HG02884 (cell line): ENCODE results near the gene EDNRB.
"Not testable (repeated sequence)": the region's sequence is repeated elsewhere in the genome, so short reads cannot be mapped to it uniquely, and the experiment has no call there.

Source experiments
- ATAC-seq: cut with Tn5 transposase; IDR thresholded peaks from one replicate; pipeline ENCODE4 v1.9.1; 2021; ENCODE audit warnings: mild to moderate bottlenecking, moderate library complexity; ENCODE audit not compliant: unreplicated experiment

The EDNRB gene

GRCh38 chr13:77918391-77919245 lies at the start of gene EDNRB:
EDNRB (minus strand) TSS chr13:77918831; CDS start chr13:77918573, 258 bp downstream.
- ATAC-seq: peak; percentile 38

GRCh38 chr13:77966671-77967070 lies 48.0 kb upstream of the EDNRB start:
- ATAC-seq: no peak

- ATAC-seq: no peak
Observed at GRCh38 chr13:77952737-77953136, 34.1 kb upstream of the EDNRB start.

DNA sequence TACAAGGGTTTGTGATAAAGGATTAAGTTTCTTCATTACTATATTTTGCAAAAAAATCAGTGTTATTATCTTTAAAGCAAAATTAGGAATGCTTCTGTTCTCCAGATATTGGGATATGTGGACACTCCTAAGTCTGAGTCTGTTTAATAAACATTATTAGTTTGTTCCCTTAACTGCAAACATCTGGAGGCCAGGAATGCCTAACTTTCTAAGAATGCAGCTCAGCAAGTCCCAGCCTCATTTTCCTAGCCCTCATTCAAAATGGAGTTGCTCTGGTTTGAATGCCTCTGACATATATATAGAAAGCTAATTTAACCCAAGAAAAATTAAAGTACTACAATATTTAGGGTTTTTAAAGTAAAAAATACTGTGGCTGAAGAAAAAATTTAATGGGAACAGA lies 33.6 kb upstream of the EDNRB start:
- ATAC-seq: no peak

GRCh38 chr13:77946522-77946921 lies 27.9 kb upstream of the EDNRB start:
- no peak for ATAC-seq

DNA sequence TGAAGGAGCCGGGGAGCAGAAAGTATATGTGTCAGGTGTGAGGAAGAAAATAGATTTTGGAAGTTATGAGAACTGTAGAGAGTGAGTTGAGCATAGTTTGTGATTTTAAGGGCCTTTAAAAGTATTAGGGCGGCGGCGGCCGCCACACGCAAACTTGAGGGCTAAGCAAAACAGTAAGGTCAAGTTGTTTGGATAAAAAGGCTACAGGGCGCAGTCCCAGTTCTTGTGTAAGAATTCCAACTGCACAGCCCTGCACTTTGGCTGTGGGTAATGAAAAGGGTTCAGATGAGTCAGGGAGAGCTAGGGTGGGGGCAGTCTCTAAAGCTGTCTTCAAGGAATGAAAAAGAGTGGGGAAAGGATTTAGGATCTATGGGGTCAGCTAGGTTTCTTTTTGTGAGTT lies 16.4 kb upstream of the EDNRB start:
- ATAC-seq: not testable (repeated sequence)

- no peak for ATAC-seq
Observed at GRCh38 chr13:77930430-77930829, 11.8 kb upstream of the EDNRB start.

DNA sequence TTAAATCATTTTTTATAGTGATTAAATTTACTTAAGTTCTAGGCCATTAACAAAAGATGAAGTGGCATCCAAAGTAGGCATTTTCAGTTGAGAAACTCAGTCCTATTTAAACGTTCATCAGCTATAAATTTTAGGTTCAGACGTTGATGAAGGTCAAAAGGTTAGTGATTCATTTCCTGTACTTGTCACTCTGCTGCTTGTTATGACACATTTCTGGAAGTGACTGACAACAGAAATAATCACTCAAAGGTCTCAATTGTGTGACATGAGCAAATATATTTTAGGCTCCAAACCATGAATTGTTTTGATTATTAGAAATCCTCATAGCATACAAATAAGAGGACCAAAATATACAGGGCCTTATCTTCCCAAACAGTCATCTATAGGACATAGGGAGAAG lies 10.3 kb upstream of the EDNRB start:
- ATAC-seq: peak; percentile 93

DNA sequence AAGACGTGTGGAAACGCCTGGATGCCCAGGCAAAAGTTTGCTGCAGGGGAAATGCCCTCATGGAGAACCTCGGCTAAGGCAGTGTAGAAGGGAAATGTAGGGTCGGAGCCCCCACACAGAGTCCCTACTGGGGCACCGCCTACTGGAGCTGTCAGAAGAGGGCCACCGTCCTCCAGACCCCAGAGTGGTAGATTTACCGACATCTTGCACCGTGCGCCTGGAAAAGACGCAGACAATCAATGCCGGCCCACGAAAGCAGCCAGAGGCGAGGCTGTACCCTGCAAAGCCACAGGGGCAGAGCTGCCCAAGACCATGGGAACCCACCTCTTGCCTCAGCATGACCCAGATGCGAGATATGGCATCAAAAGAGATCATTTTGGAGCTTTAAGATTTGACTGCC lies 7.0 kb upstream of the EDNRB start:
- ATAC-seq: no peak

DNA sequence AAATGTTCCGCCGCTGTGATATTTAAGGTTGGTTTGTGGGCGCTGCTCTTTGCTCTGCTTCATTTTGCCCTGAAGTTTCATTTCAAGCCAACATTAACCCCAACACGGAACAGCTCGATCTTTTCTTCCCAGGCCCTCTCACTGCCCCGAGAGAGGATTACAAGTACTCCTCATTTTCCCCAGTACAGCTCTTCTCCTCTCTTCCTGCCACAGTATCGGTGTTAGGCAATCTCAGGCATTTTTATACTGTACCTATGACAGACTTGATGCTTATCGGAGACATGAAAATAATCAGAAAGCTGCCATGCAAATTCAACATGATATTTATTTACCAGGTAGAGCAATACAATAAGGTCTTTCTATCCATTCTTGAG lies 1.3 kb upstream of the EDNRB start:
- ATAC-seq: no peak

DNA sequence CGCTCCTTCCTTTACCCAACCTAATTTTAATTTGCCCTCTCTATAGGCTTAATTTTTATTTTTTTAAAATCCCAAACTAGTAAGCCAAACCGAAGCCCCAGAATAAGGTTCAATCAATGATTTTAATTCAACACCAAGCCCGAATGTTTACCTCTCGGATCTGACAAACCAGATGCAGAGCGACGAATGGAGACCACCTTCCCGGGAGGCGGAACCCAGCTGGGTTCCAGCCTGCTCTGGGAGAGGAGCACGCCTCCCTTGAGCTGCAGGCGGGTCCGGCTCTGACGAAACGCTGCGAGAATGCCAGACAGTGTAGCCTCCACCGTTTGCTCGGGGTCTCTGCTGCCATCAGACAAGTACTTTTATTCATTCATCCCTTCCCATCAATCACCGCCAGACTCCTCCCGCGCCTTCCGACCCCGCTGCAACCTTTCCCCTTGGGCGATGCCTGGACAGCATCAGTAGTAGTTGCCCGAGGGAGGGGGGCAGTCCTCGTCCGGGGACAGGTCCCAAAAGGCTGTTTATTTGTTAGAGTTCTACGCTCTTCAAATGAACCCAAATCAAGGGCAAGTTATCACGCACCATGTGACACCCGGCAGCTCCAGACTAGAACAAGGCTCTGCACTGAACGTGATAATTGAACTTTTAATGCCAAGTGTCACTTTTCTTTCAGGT lies 752 bp upstream of the EDNRB start:
- ATAC-seq: peak; percentile 37

DNA sequence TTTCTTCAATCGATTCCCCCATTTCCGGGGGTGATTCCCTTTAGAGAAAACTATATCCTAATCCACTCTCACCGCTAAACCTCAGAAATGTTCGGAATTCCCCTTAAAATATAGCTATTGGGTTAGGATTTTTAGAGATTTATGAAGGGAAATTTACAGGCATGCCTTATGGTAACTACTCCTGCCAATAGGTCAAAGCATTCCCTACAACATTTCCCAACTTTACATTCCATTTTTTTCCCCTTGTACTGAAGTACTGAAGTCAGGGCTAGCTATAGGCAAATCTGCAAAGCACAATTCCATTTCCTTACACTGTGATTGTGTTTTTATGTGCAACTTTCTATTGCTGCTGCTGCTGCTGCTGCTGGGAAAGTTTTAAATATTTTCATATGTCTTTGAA lies 2.1 kb downstream of the EDNRB start:
- ATAC-seq: no peak

GRCh38 chr13:77915686-77916085 lies 2.9 kb downstream of the EDNRB start:
- ATAC-seq: no peak

GRCh38 chr13:77913003-77913402 lies 5.6 kb downstream of the EDNRB start:
- no peak for ATAC-seq

DNA sequence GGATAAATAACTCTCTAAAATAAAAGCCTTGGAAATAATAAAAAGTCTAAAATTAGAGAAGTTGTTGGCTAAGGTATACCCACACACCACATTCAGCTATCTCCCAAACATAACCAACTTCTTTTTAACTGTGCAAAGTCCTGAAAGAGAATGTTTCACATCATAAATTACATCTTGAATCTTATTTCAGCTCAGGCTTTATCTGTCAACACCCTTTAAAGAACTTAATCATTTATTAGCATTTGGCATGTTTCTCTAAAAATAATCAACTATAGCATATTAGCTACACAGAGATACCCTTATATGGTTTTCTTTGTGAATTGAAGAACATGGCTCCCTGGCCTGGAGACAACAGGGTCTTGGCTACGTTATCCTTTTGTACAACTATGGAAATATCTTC lies 6.9 kb downstream of the EDNRB start:
- no peak for ATAC-seq

DNA sequence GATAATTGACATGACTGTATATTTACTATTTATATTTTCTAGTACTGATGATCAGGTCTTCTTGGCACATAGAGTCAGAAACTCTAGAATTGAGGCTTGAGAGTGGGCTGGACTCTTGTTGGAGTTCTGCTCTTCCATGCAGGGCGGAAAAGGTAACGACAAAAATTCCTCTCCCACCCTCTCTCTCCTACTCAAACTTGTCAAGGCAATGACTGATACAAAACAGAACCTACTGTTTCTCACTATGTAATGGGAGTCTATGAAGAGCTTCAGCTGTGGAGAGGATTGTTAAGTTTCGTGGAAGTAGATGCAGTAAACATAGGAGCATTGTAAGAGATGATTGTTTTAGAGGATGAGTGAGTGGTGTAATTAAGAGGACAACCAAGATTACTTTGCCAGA lies 8.8 kb downstream of the EDNRB start:
- ATAC-seq: no peak

DNA sequence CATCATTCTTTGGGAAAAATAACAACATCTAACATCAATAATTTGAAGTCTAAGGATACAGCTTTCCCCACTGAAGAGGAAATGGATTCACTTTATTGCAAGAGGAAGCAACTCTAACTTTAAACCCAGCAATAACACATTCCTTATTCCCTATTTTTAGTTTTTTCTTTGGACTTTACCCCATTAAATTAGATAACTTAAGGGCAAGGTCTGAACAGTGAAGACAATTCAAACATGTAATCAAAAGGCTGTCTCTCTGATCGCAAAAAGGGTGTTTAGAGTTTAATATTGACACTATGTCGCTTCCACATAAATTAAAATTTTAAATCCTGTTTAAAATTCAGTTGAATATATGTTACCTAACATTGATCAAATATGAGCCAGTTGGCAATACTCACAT lies 10.1 kb downstream of the EDNRB start:
- ATAC-seq: no peak

GRCh38 chr13:77907666-77908341 lies 10.8 kb downstream of the EDNRB start:
- ATAC-seq: no peak

- ATAC-seq: no peak
Observed at GRCh38 chr13:77904031-77904430, 14.6 kb downstream of the EDNRB start.

GRCh38 chr13:77903435-77903834 lies 15.2 kb downstream of the EDNRB start:
- no peak for ATAC-seq

GRCh38 chr13:77902319-77902963 lies 16.2 kb downstream of the EDNRB start:
- ATAC-seq: no peak
